G401.6 (cell line): ENCODE measurements around the gene CYP3A7.
"Not testable (repeated sequence)": the region's sequence is repeated elsewhere in the genome, so short reads cannot be mapped to it uniquely, and the experiment has no call there.

ENCODE experiments used
- FAIRE-seq: peaks from 2 replicates; lab custom pipeline; 2012; peaks lifted over from hg19 to GRCh38; lab: Jason Lieb, UNC

Gene CYP3A7

GRCh38 chr7:99666013-99666395 lies 69.0 kb downstream of the CYP3A7 start:
- no peak for FAIRE-seq

GRCh38 chr7:99665312-99666012 lies 69.5 kb downstream of the CYP3A7 start:
- FAIRE-seq, result no peak

GRCh38 chr7:99657879-99658278 lies 77.1 kb downstream of the CYP3A7 start:
- FAIRE-seq, result not testable (repeated sequence)
